ENCODE measurements around the gene CCDC9.
"Not testable (repeated sequence)": the region's sequence is repeated elsewhere in the genome, so short reads cannot be mapped to it uniquely, and the experiment has no call there.

The CCDC9 gene

DNA sequence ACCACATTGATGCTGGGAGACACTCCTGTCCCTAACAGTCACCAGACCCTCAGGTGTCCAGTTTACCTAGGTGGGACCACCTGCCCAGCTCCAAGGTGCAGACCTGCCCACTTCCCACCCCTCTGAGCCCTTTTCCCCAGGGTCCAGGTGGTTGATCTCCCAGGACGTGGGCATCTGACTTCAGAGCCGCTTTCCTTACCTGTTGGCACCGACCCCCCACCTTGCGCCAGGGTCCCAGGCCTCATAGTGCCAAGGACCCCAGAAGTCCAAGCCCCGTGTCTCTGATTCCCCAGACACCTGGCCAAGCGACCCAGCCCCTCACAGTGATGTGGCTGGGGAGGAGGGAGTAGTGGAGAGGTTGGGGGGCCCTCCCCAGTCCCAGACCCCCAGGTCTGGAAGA, 15.8 kb upstream of the CCDC9 start:
- Histone ChIP-seq H3K9ac (ENCODE audit: low read length) (no peak overlapping the region), H3K4me3 (ENCODE audit: low read length) (no peak overlapping the region), H3K36me3 (ENCODE audit: control insufficient read depth, insufficient read depth, low read length) (no peaks in the 10 kb centered on the region), H3K27me3 (ENCODE audit: control insufficient read depth, insufficient read depth, low read length) (no peaks in the 10 kb centered on the region), H3K27ac (ENCODE audit: low read depth, low read length) (no peak overlapping the region), H3K4me1 (ENCODE audit: control insufficient read depth, insufficient read depth, low read length) (peaks cover 11% of the 10 kb centered on the region)

- Histone ChIP-seq H3K4me3 (ENCODE audit: low read length) (no peak overlapping the region), H3K4me1 (ENCODE audit: control insufficient read depth, insufficient read depth, low read length) (peaks cover 11% of the 10 kb centered on the region), H3K27ac (ENCODE audit: low read depth, low read length) (no peak overlapping the region), H3K9ac (ENCODE audit: low read length) (no peak overlapping the region), H3K27me3 (ENCODE audit: control insufficient read depth, insufficient read depth, low read length) (no peaks in the 10 kb centered on the region), H3K36me3 (ENCODE audit: control insufficient read depth, insufficient read depth, low read length) (no peaks in the 10 kb centered on the region)
Measured at GRCh38 chr19:47240996-47241918, 15.1 kb upstream of the CCDC9 start.

DNA sequence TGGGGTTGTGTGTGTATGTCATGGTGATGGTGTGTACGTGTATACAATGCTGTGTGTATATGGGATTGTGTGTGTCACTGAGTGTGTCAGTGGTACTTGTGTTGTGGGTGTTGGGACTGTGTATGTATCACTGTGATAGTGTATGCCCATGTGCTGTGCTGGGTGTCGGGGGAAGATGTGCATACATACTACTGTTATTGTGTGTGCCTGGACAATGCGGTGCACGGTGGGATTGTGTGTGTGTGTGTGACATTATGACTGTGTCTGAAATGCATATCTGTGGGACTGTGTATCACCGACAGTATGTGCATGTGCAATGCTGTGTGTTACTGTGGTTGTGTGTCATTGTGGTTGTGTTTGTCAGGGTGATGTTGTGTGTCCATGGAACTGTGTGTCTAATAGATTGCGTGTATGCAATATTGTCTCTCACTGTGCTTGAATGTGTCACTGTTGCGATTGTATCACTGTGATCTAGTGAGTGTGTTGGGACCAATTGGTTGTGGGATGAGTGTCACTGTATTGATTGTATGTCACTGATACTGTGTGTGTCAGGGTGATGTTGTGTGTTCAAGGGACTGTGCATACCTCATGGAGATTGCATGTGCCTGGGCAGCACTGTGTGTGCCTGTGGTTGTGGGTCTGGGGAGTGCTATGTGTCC, 14.3 kb upstream of the CCDC9 start:
- Histone ChIP-seq H3K4me1 (ENCODE audit: control insufficient read depth, insufficient read depth, low read length) (peaks cover 11% of the 10 kb centered on the region), H3K4me3 (ENCODE audit: low read length) (no peak overlapping the region), H3K36me3 (ENCODE audit: control insufficient read depth, insufficient read depth, low read length) (no peaks in the 10 kb centered on the region), H3K27ac (ENCODE audit: low read depth, low read length) (no peak overlapping the region), H3K27me3 (ENCODE audit: control insufficient read depth, insufficient read depth, low read length) (no peaks in the 10 kb centered on the region), H3K9ac (ENCODE audit: low read length) (no peak overlapping the region)

DNA sequence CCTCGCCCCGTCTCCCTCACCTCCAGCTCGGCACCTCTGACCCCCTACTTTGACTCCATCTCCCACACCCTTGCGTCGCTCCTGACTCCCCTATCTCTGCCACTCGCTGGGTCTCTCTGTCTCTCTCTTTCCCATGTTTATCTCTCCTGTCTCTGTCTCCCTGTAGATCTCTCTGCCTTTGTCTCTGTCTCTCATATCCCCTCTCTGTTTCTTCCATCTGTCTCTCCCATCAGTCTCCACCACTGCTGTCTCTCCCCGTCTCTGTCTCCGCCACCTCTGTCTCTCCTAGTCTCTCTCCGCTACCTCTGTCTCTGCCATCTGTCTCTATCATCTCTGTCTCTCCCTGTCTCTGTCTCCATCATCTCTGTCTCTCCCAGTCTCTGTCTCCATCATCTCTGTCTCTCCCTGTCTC, 13.0 kb upstream of the CCDC9 start:
- Histone ChIP-seq H3K4me3 (ENCODE audit: low read length) (peak overlapping the region; percentile 52), H3K9ac (ENCODE audit: low read length) (no peak overlapping the region), H3K4me1 (ENCODE audit: control insufficient read depth, insufficient read depth, low read length) (peaks cover 11% of the 10 kb centered on the region), H3K36me3 (ENCODE audit: control insufficient read depth, insufficient read depth, low read length) (no peaks in the 10 kb centered on the region), H3K27me3 (ENCODE audit: control insufficient read depth, insufficient read depth, low read length) (no peaks in the 10 kb centered on the region), H3K27ac (ENCODE audit: low read depth, low read length) (no peak overlapping the region)

- Histone ChIP-seq H3K4me1 (ENCODE audit: control insufficient read depth, insufficient read depth, low read length) (peaks cover 11% of the 10 kb centered on the region), H3K27ac (ENCODE audit: low read depth, low read length) (peak overlapping the region; percentile 89), H3K4me3 (ENCODE audit: low read length) (peak overlapping the region; percentile 52), H3K9ac (ENCODE audit: low read length) (peak overlapping the region; percentile 33), H3K27me3 (ENCODE audit: control insufficient read depth, insufficient read depth, low read length) (no peaks in the 10 kb centered on the region), H3K36me3 (ENCODE audit: control insufficient read depth, insufficient read depth, low read length) (no peaks in the 10 kb centered on the region)
Measured at GRCh38 chr19:47243776-47244547, 12.4 kb upstream of the CCDC9 start.

GRCh38 chr19:47247308-47247990, 8.9 kb upstream of the CCDC9 start:
- H3K36me3 ChIP-seq (ENCODE audit: control insufficient read depth, insufficient read depth, low read length): no peaks in the 10 kb centered on the region
- H3K4me3 ChIP-seq (ENCODE audit: low read length): no peak overlapping the region
- no peak overlapping the region for H3K27ac ChIP-seq (ENCODE audit: low read depth, low read length)
- peaks cover 9% of the 10 kb centered on the region for H3K4me1 ChIP-seq (ENCODE audit: control insufficient read depth, insufficient read depth, low read length)
- no peak overlapping the region for H3K9ac ChIP-seq (ENCODE audit: low read length)
- H3K27me3 ChIP-seq (ENCODE audit: control insufficient read depth, insufficient read depth, low read length): no peaks in the 10 kb centered on the region

DNA sequence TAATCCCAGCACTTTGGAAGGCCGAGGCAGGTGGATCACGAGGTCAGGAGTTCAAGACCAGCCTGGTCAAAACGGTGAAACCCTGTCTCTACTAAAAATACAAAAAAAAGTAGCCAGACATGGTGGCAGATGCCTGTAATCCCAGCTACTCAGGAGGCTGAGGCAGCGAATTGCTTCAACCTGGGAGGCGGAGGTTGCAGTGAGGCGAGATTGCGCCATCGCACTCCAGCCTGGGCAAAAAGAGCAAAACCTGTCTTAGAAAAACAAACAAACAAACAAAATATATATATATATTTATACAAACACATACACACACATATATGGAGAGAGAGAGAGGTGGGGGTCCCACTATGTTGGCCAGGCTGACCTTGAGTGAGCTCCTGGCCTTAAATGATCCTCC, 3.3 kb upstream of the CCDC9 start:
- H3K4me3 ChIP-seq (ENCODE audit: low read length); H3K27me3 ChIP-seq (ENCODE audit: control insufficient read depth, insufficient read depth, low read length); H3K27ac ChIP-seq (ENCODE audit: low read depth, low read length); H3K36me3 ChIP-seq (ENCODE audit: control insufficient read depth, insufficient read depth, low read length); H3K9ac ChIP-seq (ENCODE audit: low read length); H3K4me1 ChIP-seq (ENCODE audit: control insufficient read depth, insufficient read depth, low read length): not testable (repeated sequence)

GRCh38 chr19:47253467-47253881, 2.9 kb upstream of the CCDC9 start:
- Histone ChIP-seq H3K27me3 (ENCODE audit: control insufficient read depth, insufficient read depth, low read length) (no peaks in the 10 kb centered on the region), H3K36me3 (ENCODE audit: control insufficient read depth, insufficient read depth, low read length) (peaks cover under 1% of the 10 kb centered on the region), H3K4me3 (ENCODE audit: low read length) (no peak overlapping the region), H3K4me1 (ENCODE audit: control insufficient read depth, insufficient read depth, low read length) (peaks cover 10% of the 10 kb centered on the region), H3K27ac (ENCODE audit: low read depth, low read length) (no peak overlapping the region), H3K9ac (ENCODE audit: low read length) (no peak overlapping the region)

DNA sequence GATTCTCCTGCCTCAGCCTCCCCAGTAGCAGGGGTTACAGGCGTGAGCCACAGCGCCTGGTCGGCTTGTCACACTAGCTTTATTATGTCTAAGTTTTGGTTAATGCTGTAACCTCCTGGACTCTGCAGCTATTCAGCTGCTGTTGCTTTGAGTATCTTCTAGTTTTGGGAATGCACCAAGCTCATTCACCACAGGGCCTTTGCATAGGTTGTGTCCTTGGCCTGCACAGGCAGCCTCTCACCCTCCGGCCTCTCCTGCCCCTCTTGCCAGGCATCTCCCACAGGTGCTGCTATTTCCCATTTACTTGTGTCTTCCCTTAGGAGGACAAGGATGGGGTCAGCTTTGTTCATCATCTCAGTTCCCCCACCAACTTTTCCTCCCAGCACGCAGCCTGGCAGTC, 2.4 kb upstream of the CCDC9 start:
- peaks cover 12% of the 10 kb centered on the region for H3K4me1 ChIP-seq (ENCODE audit: control insufficient read depth, insufficient read depth, low read length)
- peaks cover 6% of the 10 kb centered on the region for H3K36me3 ChIP-seq (ENCODE audit: control insufficient read depth, insufficient read depth, low read length)
- H3K9ac ChIP-seq (ENCODE audit: low read length): no peak overlapping the region
- H3K27me3 ChIP-seq (ENCODE audit: control insufficient read depth, insufficient read depth, low read length): no peaks in the 10 kb centered on the region
- H3K4me3 ChIP-seq (ENCODE audit: low read length): no peak overlapping the region
- no peak overlapping the region for H3K27ac ChIP-seq (ENCODE audit: low read depth, low read length)

GRCh38 chr19:47256693-47257410, 527 bp downstream of the CCDC9 start:
- Histone ChIP-seq H3K36me3 (ENCODE audit: control insufficient read depth, insufficient read depth, low read length) (peaks cover 27% of the 10 kb centered on the region), H3K9ac (ENCODE audit: low read length) (no peak overlapping the region), H3K27me3 (ENCODE audit: control insufficient read depth, insufficient read depth, low read length) (no peaks in the 10 kb centered on the region), H3K4me3 (ENCODE audit: low read length) (peak overlapping the region; percentile 59), H3K27ac (ENCODE audit: low read depth, low read length) (peak overlapping the region; percentile 90), H3K4me1 (ENCODE audit: control insufficient read depth, insufficient read depth, low read length) (peaks cover 12% of the 10 kb centered on the region)

DNA sequence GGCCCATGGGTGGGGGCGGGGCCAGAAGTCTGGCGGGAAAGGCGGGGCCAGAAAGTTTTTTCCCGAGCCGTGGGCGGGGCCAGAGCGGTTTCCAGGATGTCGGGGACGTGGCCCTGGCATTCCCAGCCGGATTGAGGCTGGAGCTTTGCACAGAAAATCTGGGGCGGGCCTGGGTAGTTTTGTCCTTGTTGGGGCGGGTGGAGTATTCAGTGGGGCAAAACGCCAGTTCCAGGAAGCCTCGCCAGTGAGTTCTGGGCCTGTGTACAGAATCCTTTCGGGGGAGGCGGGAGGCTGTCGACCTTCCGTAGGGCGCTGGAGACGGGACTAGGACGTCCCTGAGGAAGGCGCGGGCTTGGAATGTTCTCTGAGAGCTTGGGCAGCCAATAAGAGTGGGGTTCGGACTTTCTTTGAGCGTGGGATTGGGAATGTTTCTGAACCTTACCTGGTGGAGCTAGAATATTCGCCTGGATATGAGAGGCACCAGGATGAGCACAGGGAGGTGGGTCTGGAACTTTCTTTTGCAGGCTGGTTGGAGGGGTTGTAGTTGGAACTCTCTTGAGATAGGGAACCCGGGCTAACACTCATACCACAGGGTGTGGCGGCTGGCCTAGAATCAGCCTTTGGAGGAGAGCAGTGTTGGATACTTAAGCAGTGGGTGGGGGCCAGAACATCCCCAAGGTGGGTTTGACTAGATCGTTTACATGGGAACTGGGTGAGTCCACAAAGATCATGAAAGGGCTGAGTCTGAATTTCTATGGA, 1.3 kb downstream of the CCDC9 start:
- peak overlapping the region; percentile 90 for H3K27ac ChIP-seq (ENCODE audit: low read depth, low read length)
- H3K4me3 ChIP-seq (ENCODE audit: low read length): peak overlapping the region; percentile 59
- peaks cover 12% of the 10 kb centered on the region for H3K4me1 ChIP-seq (ENCODE audit: control insufficient read depth, insufficient read depth, low read length)
- H3K9ac ChIP-seq (ENCODE audit: low read length): no peak overlapping the region
- peaks cover 27% of the 10 kb centered on the region for H3K36me3 ChIP-seq (ENCODE audit: control insufficient read depth, insufficient read depth, low read length)
- no peaks in the 10 kb centered on the region for H3K27me3 ChIP-seq (ENCODE audit: control insufficient read depth, insufficient read depth, low read length)

Measured in rectal smooth muscle tissue (tissue), 1 donor.